Epithelial cell of esophagus (primary cell): Measurements from ENCODE around the gene CHST11.
A peak's percentile ranks its signal among the peaks of the same experiment; 100 is the strongest.

Source experiments
- DNase-seq: peaks from one replicate; pipeline ENCODE4 v3.0.0; 2010; ENCODE audit warnings: low read depth
- H3K4me3 ChIP-seq: 2 replicates; pipeline ENCODE4 v1.5.1; 2011; ENCODE audit warnings: mild to moderate bottlenecking, low read length, control low read depth
- TF ChIP-seq, protein P1 (sequence below): IDR thresholded peaks from 2 replicates; pipeline ENCODE4 v1.5.1; 2011; ENCODE audit warnings: low read depth, mild to moderate bottlenecking, low read length, control low read depth, inconsistent platforms; ENCODE audit not compliant: insufficient read depth; ENCODE audit errors: missing control alignments

CHST11 gene

GRCh38 chr12:104536841-104537240 is 80.1 kb downstream of the CHST11 start:
- peak; percentile 79 for DNase-seq
- TF ChIP-seq, protein P1, sequence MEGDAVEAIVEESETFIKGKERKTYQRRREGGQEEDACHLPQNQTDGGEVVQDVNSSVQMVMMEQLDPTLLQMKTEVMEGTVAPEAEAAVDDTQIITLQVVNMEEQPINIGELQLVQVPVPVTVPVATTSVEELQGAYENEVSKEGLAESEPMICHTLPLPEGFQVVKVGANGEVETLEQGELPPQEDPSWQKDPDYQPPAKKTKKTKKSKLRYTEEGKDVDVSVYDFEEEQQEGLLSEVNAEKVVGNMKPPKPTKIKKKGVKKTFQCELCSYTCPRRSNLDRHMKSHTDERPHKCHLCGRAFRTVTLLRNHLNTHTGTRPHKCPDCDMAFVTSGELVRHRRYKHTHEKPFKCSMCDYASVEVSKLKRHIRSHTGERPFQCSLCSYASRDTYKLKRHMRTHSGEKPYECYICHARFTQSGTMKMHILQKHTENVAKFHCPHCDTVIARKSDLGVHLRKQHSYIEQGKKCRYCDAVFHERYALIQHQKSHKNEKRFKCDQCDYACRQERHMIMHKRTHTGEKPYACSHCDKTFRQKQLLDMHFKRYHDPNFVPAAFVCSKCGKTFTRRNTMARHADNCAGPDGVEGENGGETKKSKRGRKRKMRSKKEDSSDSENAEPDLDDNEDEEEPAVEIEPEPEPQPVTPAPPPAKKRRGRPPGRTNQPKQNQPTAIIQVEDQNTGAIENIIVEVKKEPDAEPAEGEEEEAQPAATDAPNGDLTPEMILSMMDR: no peak

DNA sequence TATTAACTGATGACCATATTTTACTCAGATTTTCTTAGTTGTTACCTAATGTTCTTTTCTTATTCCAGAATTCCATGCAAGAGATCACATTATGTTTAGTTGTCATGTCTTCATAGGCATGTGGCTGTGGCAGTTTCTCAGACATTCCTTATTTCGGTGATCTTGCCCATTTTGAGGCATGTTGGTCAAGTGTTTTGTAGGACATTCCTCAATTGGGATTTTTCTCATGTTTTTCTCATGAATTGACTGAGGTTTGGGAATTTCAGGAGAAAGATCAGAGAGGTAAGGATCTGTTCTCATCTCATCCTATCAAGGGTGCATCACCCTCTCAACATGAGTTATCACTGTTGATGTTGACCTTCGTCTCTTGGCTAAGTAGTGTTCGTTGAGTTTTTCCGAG is 81.3 kb downstream of the CHST11 start:
- TF ChIP-seq, protein P1: no peak

More at GRCh38 chr12:104536841-104537240, 80.1 kb downstream of the CHST11 start:
- no peak overlapping the region for H3K4me3 ChIP-seq

GRCh38 chr12:104538891-104539462 is 82.2 kb downstream of the CHST11 start:
- TF ChIP-seq, protein P1: no peak
- no peak for DNase-seq

More for the DNA sequence above, 81.3 kb downstream of the CHST11 start:
- no peak overlapping the region for H3K4me3 ChIP-seq
- DNase-seq: no peak

GRCh38 chr12:104544836-104545235 is 88.1 kb downstream of the CHST11 start:
- TF ChIP-seq, protein P1: no peak
- DNase-seq: no peak
- no peak overlapping the region for H3K4me3 ChIP-seq

More at GRCh38 chr12:104538891-104539462, 82.2 kb downstream of the CHST11 start:
- H3K4me3 ChIP-seq: no peak overlapping the region

- TF ChIP-seq, protein P1: no peak
- no peak overlapping the region for H3K4me3 ChIP-seq
- peak; percentile 69 for DNase-seq
Measured at GRCh38 chr12:104546575-104546974, 89.8 kb downstream of the CHST11 start.

DNA sequence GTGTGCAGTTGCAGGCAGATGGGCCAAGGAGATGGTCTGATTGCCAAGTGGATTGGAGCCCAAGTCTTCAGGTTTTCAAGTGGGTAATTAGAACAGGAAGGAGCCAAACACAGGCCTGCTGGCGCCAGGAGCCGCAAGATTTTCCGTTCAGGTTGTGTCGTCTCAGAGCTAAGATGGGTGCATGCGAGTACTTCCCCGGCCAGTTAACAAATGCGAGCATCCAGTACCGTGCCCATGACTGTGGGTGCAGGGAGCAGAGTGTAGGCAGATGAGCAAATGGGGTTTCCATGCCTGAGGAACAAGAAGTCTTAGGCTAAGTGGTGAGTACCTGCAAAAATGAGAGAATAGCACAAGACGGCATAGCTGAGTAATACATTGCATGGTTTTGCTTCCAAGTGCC is 90.5 kb downstream of the CHST11 start:
- peak; percentile 10 for DNase-seq
- H3K4me3 ChIP-seq: no peak overlapping the region
- TF ChIP-seq, protein P1: no peak
